Naive thymus-derived CD4-positive, alpha-beta T cell (primary cell): ENCODE measurements around the gene SLC22A14. TPM values are rescaled to one million over a fixed set of nuclear protein-coding genes. Genes with fewer than 3 reads are reported as not detected.

ENCODE experiments used
- ATAC-seq: fragments of 150-1000 bp; cut with Tn5 transposase; 2 replicates; pipeline ENCODE4 v1.10.0; 2021; ENCODE audit warnings: mild to moderate bottlenecking, moderate library complexity
- CTCF ChIA-PET: fragments of 350-600 bp; sonication (Branson Sonifier 250); formaldehyde crosslinking; loops from one replicate; lab custom pipeline; 2021; ENCODE audit warnings: antibody characterized with exemption; lab: Charles Lee
- POLR2A ChIA-PET: fragments of 350-600 bp; sonication (Branson Sonifier 250); formaldehyde crosslinking; loops from one replicate; lab custom pipeline; 2021; ENCODE audit warnings: antibody characterized with exemption, inconsistent platforms; lab: Charles Lee
- DNase-seq, 9 donors: peaks; one replicate each; pipeline versions ENCODE4 v3.0.0 to v3.0.0-alpha.2; 2020 to 2022; ENCODE audit warnings: mixed read lengths in 1 of 9
- H3K27ac ChIP-seq: one replicate; pipeline ENCODE4 v1.7.0; 2013; ENCODE audit warnings: mild to moderate bottlenecking, low read depth, low read length, moderate library complexity
- H3K27me3 ChIP-seq, 2 donors: one replicate each; pipeline ENCODE4 v1.7.0; 2013; ENCODE audit warnings: low read length in 2 of 2, mild to moderate bottlenecking in 2 of 2, moderate library complexity in 2 of 2; ENCODE audit not compliant: control insufficient read depth in 2 of 2, insufficient read depth in 2 of 2
- H3K36me3 ChIP-seq, 3 experiments: 1 replicate in 2 of 3; 2 replicates in 1 of 3; pipeline ENCODE4 v1.7.0; 2013; ENCODE audit warnings: low read length in 3 of 3, mild to moderate bottlenecking in 3 of 3, moderate library complexity in 1 of 3; ENCODE audit not compliant: insufficient read depth in 3 of 3, control insufficient read depth in 2 of 3
- H3K4me1 ChIP-seq, 2 donors: one replicate each; pipeline ENCODE4 v1.7.0; 2013; ENCODE audit warnings: low read length in 2 of 2, mild to moderate bottlenecking in 2 of 2, moderate library complexity in 1 of 2; ENCODE audit not compliant: control insufficient read depth in 2 of 2, insufficient read depth in 2 of 2
- H3K4me3 ChIP-seq: 2 replicates; pipeline ENCODE4 v1.7.0; 2013; ENCODE audit warnings: mild to moderate bottlenecking, low read length
- H3K9me3 ChIP-seq, 3 experiments: 1 replicate in 2 of 3; 2 replicates in 1 of 3; pipeline ENCODE4 v1.7.0; 2013; ENCODE audit warnings: low read length in 3 of 3; ENCODE audit not compliant: control insufficient read depth in 2 of 3
- H3K27ac Mint-ChIP-seq, 9 donors: one replicate each; pipeline ENCODE4 v1.8.0; 2020 to 2022; ENCODE audit warnings: mixed read lengths in 9 of 9, mild to moderate bottlenecking in 8 of 9, moderate library complexity in 5 of 9, inconsistent platforms in 2 of 9
- H3K27me3 Mint-ChIP-seq, 5 donors: one replicate each; pipeline ENCODE4 v1.8.0; 2021 to 2022; ENCODE audit warnings: mixed read lengths in 5 of 5, mild to moderate bottlenecking in 1 of 5
- H3K36me3 Mint-ChIP-seq, 5 donors: one replicate each; pipeline ENCODE4 v1.8.0; 2020 to 2022; ENCODE audit warnings: mixed read lengths in 5 of 5, mild to moderate bottlenecking in 3 of 5, inconsistent platforms in 1 of 5
- H3K4me1 Mint-ChIP-seq, 7 donors: one replicate each; pipeline ENCODE4 v1.8.0; 2020 to 2022; ENCODE audit warnings: mixed read lengths in 7 of 7, mild to moderate bottlenecking in 3 of 7, inconsistent platforms in 1 of 7
- H3K4me3 Mint-ChIP-seq, 10 donors: one replicate each; pipeline ENCODE4 v1.8.0; 2020 to 2022; ENCODE audit warnings: mild to moderate bottlenecking in 10 of 10, mixed read lengths in 10 of 10, moderate library complexity in 6 of 10, inconsistent platforms in 2 of 10
- H3K9me3 Mint-ChIP-seq, 11 donors: one replicate each; pipeline ENCODE4 v1.8.0; 2020 to 2022; ENCODE audit warnings: mixed read lengths in 11 of 11, mild to moderate bottlenecking in 4 of 11, inconsistent platforms in 1 of 11, moderate library complexity in 1 of 11
- intact Hi-C, 2 donors: fragments of 100-400 bp; cut with micrococcal nuclease; formaldehyde crosslinking; loops; one replicate each; pipeline ENCODE4 v1.15.1; 2023
- polyA plus RNA-seq, 2 donors: library from polyadenylated mRNA; unstranded; fragments of 300-500 nt; fragmentation: Illumina TruSeq; gene quantifications; one replicate each; pipeline ENCODE4 v1.2.3, GENCODE V29; 2021
- total RNA-seq, 6 experiments: library from RNA in 5 of 6; stranded (reverse) in 5 of 6; gene quantifications; 1 replicate in 5 of 6; 2 replicates in 1 of 6; pipeline ENCODE4 v1.2.3 and lab custom pipeline; 2021 to 2026

The SLC22A14 gene
- total and polyA plus RNA-seq, 7 experiments from 2014 or later, result 0.15 TPM; not detected in 6

GRCh38 chr3:38247366-38248035 is 34.6 kb upstream of the SLC22A14 start:
- intact Hi-C loops, result loop anchor here in 1 of 2 donors (5.0 kb wide), 1 partner anchor 110 kb away; the partner anchor contains the start of genes ACAA1 and MYD88
- H3K36me3 Mint-ChIP-seq, result peaks cover 9 to 70% (median 29%) of the 10 kb centered on the region in 5 donors

GRCh38 chr3:38250198-38250597 is 31.9 kb upstream of the SLC22A14 start:
- peaks cover 9 to 74% (median 27%) of the 10 kb centered on the region in 5 donors for H3K36me3 Mint-ChIP-seq
- POLR2A ChIA-PET, result no interaction called here
- no peak overlapping the region for H3K4me3 Mint-ChIP-seq
- peaks cover 0 to 1% (median 0%) of the 10 kb centered on the region in 11 donors for H3K9me3 Mint-ChIP-seq
- intact Hi-C loops, result loop anchor here in 1 of 2 donors (10.0 kb wide), 1 partner anchor 235 kb away; no protein-coding TSS in a partner anchor
- Histone ChIP-seq H3K27ac (no peak overlapping the region), H3K27me3 (no peaks in the 10 kb centered on the region), H3K36me3 (peaks cover 8 to 62% (median 18%) of the 10 kb centered on the region in 3 experiments), H3K4me1 (no peaks in the 10 kb centered on the region), H3K4me3 (no peak overlapping the region), H3K9me3 (no peaks in the 10 kb centered on the region)
- no peaks in the 10 kb centered on the region for H3K27me3 Mint-ChIP-seq
- DNase-seq (no peak), ATAC-seq (no peak)
- H3K27ac Mint-ChIP-seq, result peak overlapping the region in 1 of 9 donors; percentile 32
- H3K4me1 Mint-ChIP-seq, result peaks cover 0 to 9% (median 2%) of the 10 kb centered on the region in 7 donors
- CTCF ChIA-PET, result no interaction called here

More at GRCh38 chr3:38247366-38248035, 34.6 kb upstream of the SLC22A14 start:
- CTCF ChIA-PET, result interaction anchor here (0.7 kb wide), 1 partner anchor 143 kb away, joined by 3 read pairs; no protein-coding TSS in a partner anchor
- POLR2A ChIA-PET, result no interaction called here
- Histone ChIP-seq H3K27ac (no peak overlapping the region), H3K4me1 (no peaks in the 10 kb centered on the region), H3K4me3 (no peak overlapping the region), H3K9me3 (no peaks in the 10 kb centered on the region), H3K27me3 (no peaks in the 10 kb centered on the region), H3K36me3 (peaks cover 8 to 43% (median 18%) of the 10 kb centered on the region in 3 experiments)
- DNase-seq (no peak), ATAC-seq (no peak)
- H3K4me3 Mint-ChIP-seq, result no peak overlapping the region
- H3K27me3 Mint-ChIP-seq, result no peaks in the 10 kb centered on the region
- H3K27ac Mint-ChIP-seq, result peak overlapping the region in 2 of 9 donors; percentile 55 to 91
- peaks cover 0 to 6% (median 0%) of the 10 kb centered on the region in 7 donors for H3K4me1 Mint-ChIP-seq
- H3K9me3 Mint-ChIP-seq, result no peaks in the 10 kb centered on the region

GRCh38 chr3:38251197-38251596 is 30.9 kb upstream of the SLC22A14 start:
- intact Hi-C loops, result loop anchor here in 1 of 2 donors (10.0 kb wide), 1 partner anchor 234 kb away; no protein-coding TSS in a partner anchor
- no peaks in the 10 kb centered on the region for H3K27me3 Mint-ChIP-seq
- no peaks in the 10 kb centered on the region for H3K9me3 ChIP-seq
- ChIA-PET POLR2A (interaction anchor here (0.6 to 1.0 kb wide), 2 partner anchors 10 to 92 kb away, joined by 3 to 4 read pairs; no protein-coding TSS in a partner anchor), CTCF (interaction anchor here (0.7 kb wide), 1 partner anchor 247 kb away, joined by 3 read pairs; no protein-coding TSS in a partner anchor)
- no peak overlapping the region for H3K27ac Mint-ChIP-seq
- no peaks in the 10 kb centered on the region for H3K4me1 ChIP-seq
- peaks cover 9 to 70% (median 27%) of the 10 kb centered on the region in 5 donors for H3K36me3 Mint-ChIP-seq
- H3K27ac ChIP-seq, result no peak overlapping the region
- no peak overlapping the region for H3K4me3 ChIP-seq
- H3K4me1 Mint-ChIP-seq, result peaks cover 0 to 9% (median 2%) of the 10 kb centered on the region in 7 donors
- H3K27me3 ChIP-seq, result no peaks in the 10 kb centered on the region
- peaks cover 0 to 1% (median 0%) of the 10 kb centered on the region in 11 donors for H3K9me3 Mint-ChIP-seq
- peaks cover 8 to 56% (median 18%) of the 10 kb centered on the region in 3 experiments for H3K36me3 ChIP-seq
- H3K4me3 Mint-ChIP-seq, result no peak overlapping the region
- DNase-seq (no peak), ATAC-seq (no peak)

GRCh38 chr3:38253704-38254103 is 28.4 kb upstream of the SLC22A14 start:
- Mint-ChIP-seq H3K4me1 (peaks cover 0 to 14% (median 0%) of the 10 kb centered on the region in 7 donors), H3K9me3 (peaks cover 0 to 1% (median 0%) of the 10 kb centered on the region in 11 donors), H3K27me3 (no peaks in the 10 kb centered on the region), H3K4me3 (no peak overlapping the region), H3K27ac (no peak overlapping the region), H3K36me3 (peaks cover 5 to 62% (median 19%) of the 10 kb centered on the region in 5 donors)
- DNase-seq (no peak), ATAC-seq (no peak)
- Histone ChIP-seq H3K36me3 (peaks cover 8 to 51% (median 13%) of the 10 kb centered on the region in 3 experiments), H3K9me3 (no peaks in the 10 kb centered on the region), H3K27me3 (no peaks in the 10 kb centered on the region), H3K4me3 (no peak overlapping the region), H3K4me1 (no peaks in the 10 kb centered on the region), H3K27ac (no peak overlapping the region)
- intact Hi-C loops, result loop anchor here in 1 of 2 donors (10.0 kb wide), 1 partner anchor 231 kb away; no protein-coding TSS in a partner anchor
- ChIA-PET POLR2A (no interaction called here), CTCF (interaction anchor here (0.6 kb wide), 1 partner anchor 50 kb away, joined by 3 read pairs; no protein-coding TSS in a partner anchor)

- ChIA-PET CTCF (no interaction called here), POLR2A (no interaction called here)
- peaks cover under 1 to 52% (median 12%) of the 10 kb centered on the region in 5 donors for H3K36me3 Mint-ChIP-seq
- intact Hi-C loops, result loop anchor here in 1 of 2 donors (10.0 kb wide), 1 partner anchor 230 kb away; no protein-coding TSS in a partner anchor
- no peaks in the 10 kb centered on the region for H3K27me3 Mint-ChIP-seq
- H3K27ac Mint-ChIP-seq, result peak overlapping the region in 1 of 9 donors; percentile 42
- no peak overlapping the region for H3K4me3 ChIP-seq
- H3K4me1 Mint-ChIP-seq, result peaks cover 0 to 19% (median 0%) of the 10 kb centered on the region in 7 donors
- peaks cover 0 to 1% (median 0%) of the 10 kb centered on the region in 11 donors for H3K9me3 Mint-ChIP-seq
- no peak overlapping the region for H3K27ac ChIP-seq
- no peak for DNase-seq
- no peak for ATAC-seq
- H3K27me3 ChIP-seq, result no peaks in the 10 kb centered on the region
- H3K4me1 ChIP-seq, result no peaks in the 10 kb centered on the region
- no peaks in the 10 kb centered on the region for H3K9me3 ChIP-seq
- H3K4me3 Mint-ChIP-seq, result no peak overlapping the region
- H3K36me3 ChIP-seq, result peaks cover 5 to 44% (median 9%) of the 10 kb centered on the region in 3 experiments
These were observed 27.2 kb upstream of the SLC22A14 start for GRCh38 chr3:38254872-38255271.

- Histone ChIP-seq H3K9me3 (no peaks in the 10 kb centered on the region), H3K36me3 (peaks cover 2 to 36% (median 5%) of the 10 kb centered on the region in 3 experiments), H3K27me3 (no peaks in the 10 kb centered on the region), H3K27ac (no peak overlapping the region), H3K4me1 (no peaks in the 10 kb centered on the region), H3K4me3 (no peak overlapping the region)
- Mint-ChIP-seq H3K9me3 (peaks cover 0 to 1% (median 0%) of the 10 kb centered on the region in 11 donors), H3K27me3 (no peaks in the 10 kb centered on the region), H3K4me1 (peaks cover 0 to 26% (median 4%) of the 10 kb centered on the region in 7 donors), H3K4me3 (no peak overlapping the region), H3K27ac (no peak overlapping the region), H3K36me3 (peaks cover 0 to 56% (median 15%) of the 10 kb centered on the region in 5 donors)
- ChIA-PET POLR2A (no interaction called here), CTCF (no interaction called here)
- no peak for DNase-seq
- intact Hi-C loops, result loop anchor here in 1 of 2 donors (10.0 kb wide), 1 partner anchor 229 kb away; no protein-coding TSS in a partner anchor
- no peak for ATAC-seq
These were observed 26.5 kb upstream of the SLC22A14 start for GRCh38 chr3:38255627-38256026.
